ENCODE results near the gene ASB9.

ASB9 gene

DNA sequence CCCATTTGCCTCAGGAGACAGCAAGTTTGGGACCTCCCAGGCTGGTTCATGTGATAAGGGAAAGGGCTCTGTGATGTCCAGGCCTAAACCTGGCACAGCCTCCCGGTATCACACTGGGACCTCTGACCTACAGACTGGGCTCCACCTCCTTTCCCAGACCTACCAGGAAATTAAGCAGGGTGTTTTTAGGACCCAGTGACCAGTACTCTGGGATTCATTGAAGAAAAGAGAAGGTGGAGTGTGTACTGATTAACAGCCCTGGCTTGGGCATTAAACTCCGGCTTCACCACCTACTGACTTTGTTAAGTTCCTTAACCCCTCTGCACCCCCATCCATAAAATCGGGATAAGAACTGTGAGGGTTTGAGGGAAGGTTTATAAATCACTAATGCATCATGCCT lies 28.6 kb downstream of the ASB9 start:
- TF ChIP-seq, protein P1, sequence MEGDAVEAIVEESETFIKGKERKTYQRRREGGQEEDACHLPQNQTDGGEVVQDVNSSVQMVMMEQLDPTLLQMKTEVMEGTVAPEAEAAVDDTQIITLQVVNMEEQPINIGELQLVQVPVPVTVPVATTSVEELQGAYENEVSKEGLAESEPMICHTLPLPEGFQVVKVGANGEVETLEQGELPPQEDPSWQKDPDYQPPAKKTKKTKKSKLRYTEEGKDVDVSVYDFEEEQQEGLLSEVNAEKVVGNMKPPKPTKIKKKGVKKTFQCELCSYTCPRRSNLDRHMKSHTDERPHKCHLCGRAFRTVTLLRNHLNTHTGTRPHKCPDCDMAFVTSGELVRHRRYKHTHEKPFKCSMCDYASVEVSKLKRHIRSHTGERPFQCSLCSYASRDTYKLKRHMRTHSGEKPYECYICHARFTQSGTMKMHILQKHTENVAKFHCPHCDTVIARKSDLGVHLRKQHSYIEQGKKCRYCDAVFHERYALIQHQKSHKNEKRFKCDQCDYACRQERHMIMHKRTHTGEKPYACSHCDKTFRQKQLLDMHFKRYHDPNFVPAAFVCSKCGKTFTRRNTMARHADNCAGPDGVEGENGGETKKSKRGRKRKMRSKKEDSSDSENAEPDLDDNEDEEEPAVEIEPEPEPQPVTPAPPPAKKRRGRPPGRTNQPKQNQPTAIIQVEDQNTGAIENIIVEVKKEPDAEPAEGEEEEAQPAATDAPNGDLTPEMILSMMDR (IDR thresholded peaks at IDR 0.05; ENCODE audit: low read depth, low read length), result no peak
- H3K4me3 ChIP-seq (ENCODE audit: low read depth, low read length), result no peak overlapping the region

DNA sequence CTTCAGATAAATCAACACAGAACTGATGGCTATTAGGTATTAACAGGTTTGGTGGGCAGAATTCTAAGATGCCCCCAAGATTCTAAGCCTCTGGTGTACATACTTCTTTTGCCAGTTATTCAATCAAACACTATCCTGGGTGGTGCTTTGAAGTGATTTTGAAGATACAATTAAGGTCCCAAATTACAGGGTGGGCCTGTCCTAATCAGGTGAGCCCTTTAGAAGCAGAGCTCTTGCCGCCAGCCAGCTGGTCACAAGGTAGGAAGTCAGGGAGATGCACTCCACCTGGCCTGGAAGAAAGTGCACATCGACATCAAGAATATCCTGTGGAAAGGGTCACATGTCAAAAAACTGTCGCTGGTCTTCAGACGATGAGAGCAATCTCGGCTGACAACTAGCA lies 29.5 kb downstream of the ASB9 start:
- no peak overlapping the region for H3K4me3 ChIP-seq (ENCODE audit: low read depth, low read length)
- TF ChIP-seq, protein P1 (IDR thresholded peaks at IDR 0.05; ENCODE audit: low read depth, low read length), result no peak

DNA sequence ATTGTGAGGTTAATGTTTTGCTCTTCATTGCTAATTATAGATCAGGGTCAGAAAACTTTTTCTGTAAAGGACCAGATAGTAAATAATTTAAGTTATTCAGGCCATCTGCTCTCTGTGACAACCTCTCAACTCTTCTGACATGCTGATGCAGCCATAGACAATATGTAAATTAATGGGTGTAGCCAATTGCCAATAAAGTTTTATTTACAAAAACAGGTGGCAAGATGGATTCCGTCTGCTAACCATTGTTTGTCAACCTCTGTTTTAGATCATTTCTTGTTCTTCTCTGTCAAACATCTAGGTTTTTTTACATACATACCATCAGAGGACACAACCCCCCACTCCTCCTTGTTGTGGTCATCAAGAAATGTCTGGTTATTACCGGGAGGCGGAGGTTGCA lies 33.7 kb downstream of the ASB9 start:
- no peak overlapping the region for H3K4me3 ChIP-seq (ENCODE audit: low read depth, low read length)
- TF ChIP-seq, protein P1 (IDR thresholded peaks at IDR 0.05; ENCODE audit: low read depth, low read length), result no peak

- H3K4me3 ChIP-seq (ENCODE audit: low read depth, low read length), result no peak overlapping the region
- TF ChIP-seq, protein P1 (IDR thresholded peaks at IDR 0.05; ENCODE audit: low read depth, low read length), result no peak
Measured at GRCh38 chrX:15235001-15235400, 34.9 kb downstream of the ASB9 start.

DNA sequence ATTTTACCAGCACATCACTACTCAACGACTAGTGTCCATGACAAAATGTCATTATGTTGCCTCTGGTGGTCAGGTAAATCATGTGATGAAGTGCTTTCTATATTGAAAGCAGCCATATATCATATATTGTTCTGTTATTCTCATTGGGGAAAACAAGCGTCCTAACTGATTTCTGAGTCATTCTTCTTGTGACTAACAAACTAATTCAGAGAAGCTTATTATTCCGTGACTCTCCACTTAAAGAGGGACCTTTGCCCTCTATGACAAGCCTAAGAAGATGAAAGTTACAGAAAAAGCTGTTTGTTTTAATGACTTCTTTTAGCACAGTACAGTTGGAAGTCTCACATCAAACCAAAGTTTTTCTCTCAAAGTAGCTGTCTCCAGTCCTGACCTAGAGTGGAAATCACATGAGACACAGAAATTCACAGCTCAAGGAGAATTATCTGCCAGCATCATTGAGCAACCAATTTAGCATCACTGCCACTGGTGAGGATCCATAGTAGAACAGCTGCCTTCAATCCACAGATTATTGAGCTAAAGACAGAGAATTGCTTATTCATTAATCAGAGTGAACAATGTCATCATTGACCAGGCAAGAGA lies 36.4 kb downstream of the ASB9 start:
- TF ChIP-seq, protein P1 (IDR thresholded peaks at IDR 0.05; ENCODE audit: low read depth, low read length), result no peak
- H3K4me3 ChIP-seq (ENCODE audit: low read depth, low read length), result no peak overlapping the region

- no peak overlapping the region for H3K4me3 ChIP-seq (ENCODE audit: low read depth, low read length)
- TF ChIP-seq, protein P1 (IDR thresholded peaks at IDR 0.05; ENCODE audit: low read depth, low read length), result no peak
Measured at GRCh38 chrX:15224747-15225146, 45.1 kb downstream of the ASB9 start.

- TF ChIP-seq, protein P1 (IDR thresholded peaks at IDR 0.05; ENCODE audit: low read depth, low read length), result no peak
- no peak overlapping the region for H3K4me3 ChIP-seq (ENCODE audit: low read depth, low read length)
Measured at GRCh38 chrX:15221321-15221720, 48.6 kb downstream of the ASB9 start.

Data from WI38 (cell line).